Activated CD4-positive, alpha-beta T cell treated with anti-CD3 and anti-CD28 coated beads, Interleukin-2, amount 10 ng/mL, durations not matched to agents 24 days and 14 days (primary cell): ENCODE data around the gene ATAD3C. TPM values are rescaled to one million over a fixed set of nuclear protein-coding genes. Genes with fewer than 3 reads are reported as not detected.
"Not testable (repeated sequence)": the region's sequence is repeated elsewhere in the genome, so short reads cannot be mapped to it uniquely, and the experiment has no call there.

Experiments used
- DNase-seq: peaks from one replicate; pipeline ENCODE4 v3.0.0; 2022
- H3K27ac Mint-ChIP-seq: one replicate; pipeline ENCODE4 v1.8.0; 2022; ENCODE audit warnings: mild to moderate bottlenecking, mixed read lengths
- H3K27me3 Mint-ChIP-seq: one replicate; pipeline ENCODE4 v1.8.0; 2022; ENCODE audit warnings: mixed read lengths
- H3K36me3 Mint-ChIP-seq: one replicate; pipeline ENCODE4 v1.8.0; 2022; ENCODE audit warnings: low read depth, mild to moderate bottlenecking, mixed read lengths
- H3K4me1 Mint-ChIP-seq: one replicate; pipeline ENCODE4 v1.8.0; 2021; ENCODE audit warnings: mixed read lengths
- H3K4me3 Mint-ChIP-seq: one replicate; pipeline ENCODE4 v1.8.0; 2022; ENCODE audit warnings: mild to moderate bottlenecking, moderate library complexity, mixed read lengths
- H3K9me3 Mint-ChIP-seq: one replicate; pipeline ENCODE4 v1.8.0; 2021; ENCODE audit warnings: mixed read lengths
- intact Hi-C: fragments of 100-400 bp; cut with micrococcal nuclease; formaldehyde crosslinking; loops from one replicate; pipeline ENCODE4 v1.15.1; 2023
- total RNA-seq: library from RNA; stranded (reverse); gene quantifications from 2 replicates; pipeline ENCODE4 v1.2.3, GENCODE V29; 2022

Gene ATAD3C
- total RNA-seq, 1 donor from 2014 or later: 0.75 TPM

GRCh38 chr1:1517973-1518620 lies 68.6 kb downstream of the ATAD3C start:
- peaks cover 23% of the 10 kb centered on the region for H3K36me3 Mint-ChIP-seq
- H3K4me1 Mint-ChIP-seq: peaks cover 2% of the 10 kb centered on the region
- intact Hi-C loops: no loop called here
- no peaks in the 10 kb centered on the region for H3K27me3 Mint-ChIP-seq
- no peak overlapping the region for H3K27ac Mint-ChIP-seq
- DNase-seq: no peak
- no peaks in the 10 kb centered on the region for H3K9me3 Mint-ChIP-seq
- no peak overlapping the region for H3K4me3 Mint-ChIP-seq

DNA sequence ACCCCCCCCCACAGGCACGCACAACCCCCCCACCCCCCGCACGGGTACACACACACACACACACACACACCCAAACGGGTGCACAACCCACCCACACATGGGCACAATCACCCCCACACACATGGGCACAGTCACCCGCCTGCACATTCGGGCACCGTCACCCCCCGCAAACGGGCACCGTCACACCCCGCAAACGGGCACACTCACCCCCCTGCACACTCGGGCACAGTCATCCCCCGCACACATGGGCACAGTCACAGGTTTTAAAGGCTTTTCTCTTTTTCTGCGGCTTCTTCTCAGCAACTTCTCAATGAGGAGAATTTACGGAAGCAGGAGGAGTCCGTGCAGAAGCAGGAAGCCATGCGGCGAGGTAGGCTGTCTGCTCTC lies 69.1 kb downstream of the ATAD3C start:
- H3K27ac Mint-ChIP-seq, H3K27me3 Mint-ChIP-seq, DNase-seq, intact Hi-C loops, H3K4me1 Mint-ChIP-seq, H3K9me3 Mint-ChIP-seq, H3K4me3 Mint-ChIP-seq: not testable (repeated sequence)
- peaks cover 23% of the 10 kb centered on the region for H3K36me3 Mint-ChIP-seq

Other genes with a start within 250 kb of the ATAD3C start
- 250 and 254 TPM in 2 replicates for gene TNFRSF18, start 243.1 kb upstream of the ATAD3C start, total RNA-seq
- 692 and 702 TPM in 2 replicates for gene TNFRSF4, start 235.5 kb upstream of the ATAD3C start, total RNA-seq
- 175 and 194 TPM in 2 replicates for gene SDF4, start 217.7 kb upstream of the ATAD3C start, total RNA-seq
- 42.5 and 43.2 TPM in 2 replicates for gene B3GALT6, start 217.5 kb upstream of the ATAD3C start, total RNA-seq
- gene C1QTNF12, start 203.0 kb upstream of the ATAD3C start, total RNA-seq: 1.3 and 2.8 TPM in 2 replicates
- gene UBE2J2, start 175.8 kb upstream of the ATAD3C start, total RNA-seq: 86.9 and 87.3 TPM in 2 replicates
- gene SCNN1D, start 169.3 kb upstream of the ATAD3C start, total RNA-seq: 3.1 and 3.2 TPM in 2 replicates
- 54.1 and 55.7 TPM in 2 replicates for gene ACAP3, start 141.8 kb upstream of the ATAD3C start, total RNA-seq
- gene PUSL1, start 141.1 kb upstream of the ATAD3C start, total RNA-seq: 33.4 and 35.2 TPM in 2 replicates
- gene INTS11, start 125.0 kb upstream of the ATAD3C start, total RNA-seq: 145 TPM in 2 replicates
- 11.5 and 12.3 TPM in 2 replicates for gene CPTP, start 124.9 kb upstream of the ATAD3C start, total RNA-seq
- gene TAS1R3, start 118.4 kb upstream of the ATAD3C start, total RNA-seq: 0.28 and 0.38 TPM in 2 replicates
- gene DVL1, start 100.3 kb upstream of the ATAD3C start, total RNA-seq: 63.2 and 65.9 TPM in 2 replicates
- 0.24 and 0.75 TPM in 2 replicates for gene MXRA8, start 91.1 kb upstream of the ATAD3C start, total RNA-seq
- 142 and 146 TPM in 2 replicates for gene AURKAIP1, start 74.5 kb upstream of the ATAD3C start, total RNA-seq
- gene CCNL2, start 50.4 kb upstream of the ATAD3C start, total RNA-seq: 144 and 146 TPM in 2 replicates
- gene MRPL20, start 42.4 kb upstream of the ATAD3C start, total RNA-seq: 187 and 194 TPM in 2 replicates
- not detected in 2 replicates for gene ANKRD65, start 28.4 kb upstream of the ATAD3C start, total RNA-seq
- gene VWA1, start 14.0 kb upstream of the ATAD3C start, total RNA-seq: 4.9 and 5.2 TPM in 2 replicates
- 98.0 and 98.5 TPM in 2 replicates for gene ATAD3B, start 22.1 kb downstream of the ATAD3C start, total RNA-seq
- 102 and 107 TPM in 2 replicates for gene ATAD3A, start 62.5 kb downstream of the ATAD3C start, total RNA-seq
- gene TMEM240, start 90.9 kb downstream of the ATAD3C start, total RNA-seq: 0.52 TPM in 1 of 2 replicates, not detected in the other
- gene SSU72, start 125.2 kb downstream of the ATAD3C start, total RNA-seq: 134 TPM in 2 replicates
- 14.3 and 15.9 TPM in 2 replicates for gene FNDC10, start 150.4 kb downstream of the ATAD3C start, total RNA-seq
- gene MIB2, start 165.8 kb downstream of the ATAD3C start, total RNA-seq: 32.7 and 34.1 TPM in 2 replicates
- 1.2 and 1.5 TPM in 2 replicates for gene MMP23B, start 182.5 kb downstream of the ATAD3C start, total RNA-seq
- gene CDK11B, start 209.3 kb downstream of the ATAD3C start, total RNA-seq: 38.0 and 40.4 TPM in 2 replicates
- gene SLC35E2B, start 243.1 kb downstream of the ATAD3C start, total RNA-seq: 40.3 and 41.5 TPM in 2 replicates